ENCODE measurements around the gene THOC2. TPM values are rescaled to one million over a fixed set of nuclear protein-coding genes. Genes with fewer than 3 reads are reported as not detected.
"Not testable (repeated sequence)": the region's sequence is repeated elsewhere in the genome, so short reads cannot be mapped to it uniquely, and the experiment has no call there.

Gene THOC2
- polyA plus RNA-seq, 3 donors: 12.5 to 44.7 (median 21.4) TPM

DNA sequence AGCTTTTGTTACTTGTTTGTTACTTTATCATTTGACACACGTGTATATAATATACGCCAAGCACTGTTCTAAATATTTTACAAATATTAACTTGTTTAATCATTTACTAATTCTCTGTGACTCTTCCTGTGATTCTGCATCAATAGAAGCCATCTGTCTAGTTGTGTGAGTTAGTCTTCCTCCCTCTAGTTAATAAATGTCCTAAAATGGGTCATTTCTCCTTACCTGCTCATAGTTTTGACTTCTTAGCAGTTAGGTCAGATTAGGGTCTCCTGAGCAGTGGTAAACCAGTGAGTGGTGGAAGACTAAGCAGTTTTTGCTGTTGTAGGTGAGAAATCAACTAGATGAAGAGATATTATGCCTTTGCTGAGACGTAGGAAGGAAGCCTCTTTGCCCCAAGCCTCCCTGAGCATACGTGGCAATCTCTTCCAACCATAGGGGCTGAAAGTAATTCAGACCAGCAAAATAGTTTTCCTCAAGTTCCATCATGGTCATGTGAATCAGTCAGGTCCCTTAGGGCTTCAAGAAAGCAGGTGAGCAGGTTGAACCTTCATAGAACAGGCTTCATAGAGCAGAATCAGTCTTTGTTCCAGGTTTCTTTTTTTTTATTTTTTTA is 38.7 kb upstream of the THOC2 start:
- intact Hi-C loops (cut with micrococcal nuclease): no loop called here
- no peaks in the 10 kb centered on the region for H3K36me3 Mint-ChIP-seq

DNA sequence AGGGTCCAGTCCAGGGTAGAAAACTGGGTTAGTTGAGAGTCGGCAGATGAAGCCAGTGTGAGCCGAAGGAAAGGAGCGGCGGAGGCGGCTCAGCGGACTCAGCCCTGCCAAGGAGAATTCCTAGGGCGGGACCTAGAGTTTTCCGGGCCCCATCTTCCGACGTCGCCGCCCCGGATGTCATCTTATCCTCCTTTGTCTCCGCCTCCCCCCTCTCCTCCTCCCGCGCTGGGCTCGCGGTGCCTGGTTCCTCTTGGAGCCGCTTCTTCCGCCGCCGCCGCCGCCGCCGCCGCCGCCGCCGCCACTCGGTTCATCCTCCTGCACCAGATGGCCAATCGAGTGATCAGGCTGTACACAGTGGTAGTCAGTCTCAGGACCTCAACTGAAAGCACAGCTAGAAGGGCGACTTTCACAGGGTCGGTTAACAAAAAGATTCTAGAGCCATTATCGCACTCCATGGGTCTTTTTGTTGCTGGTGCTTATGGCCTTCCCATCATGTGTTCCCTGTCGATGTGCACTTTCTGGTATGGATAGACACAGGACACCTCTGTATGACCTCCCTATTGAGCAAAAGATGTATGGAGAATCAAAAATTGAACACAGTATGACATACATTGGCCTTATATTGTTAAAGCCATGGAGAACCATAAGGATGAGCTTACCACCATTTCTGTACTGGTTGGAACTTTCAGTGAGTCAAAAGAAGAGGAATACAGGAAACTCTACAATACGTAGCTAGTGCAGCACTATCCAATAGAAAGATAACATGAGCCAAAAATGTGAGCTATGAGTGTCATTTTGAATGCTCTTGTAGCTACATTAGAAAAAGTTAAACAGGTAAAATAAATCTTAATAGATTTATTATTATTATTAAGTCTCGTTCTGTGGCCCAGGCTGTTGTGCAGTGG is 32.4 kb upstream of the THOC2 start:
- intact Hi-C loops (cut with micrococcal nuclease): no loop called here
- peak overlapping the region; percentile 72 to 75 for H3K4me3 Mint-ChIP-seq
- DNase-seq: peak; percentile 39 to 62 (median 56)

More for the DNA sequence above, 38.7 kb upstream of the THOC2 start:
- Histone ChIP-seq H3K4me1 (ENCODE audit: control insufficient read depth in 1 of 2, insufficient read depth in 2 of 2, low read length in 2 of 2) (no peaks in the 10 kb centered on the region), H3K27ac (ENCODE audit: low read depth in 1 of 2, low read length in 2 of 2) (no peak overlapping the region), H2AFZ (ENCODE audit: insufficient read depth, low read depth, low read length, poor library complexity, severe bottlenecking) (no peak overlapping the region), H3K27me3 (ENCODE audit: control insufficient read depth in 2 of 2, insufficient read depth in 2 of 2, low read length in 2 of 2) (no peaks in the 10 kb centered on the region), H3K4me2 (replicated peaks; ENCODE audit: extremely low read depth, low read length, poor library complexity, severe bottlenecking) (no peak overlapping the region), H3K4me3 (replicated peaks in 1 of 3; ENCODE audit: low read depth in 2 of 3, low read length in 3 of 3) (no peak overlapping the region), H3K9me3 (replicated peaks in 1 of 2; ENCODE audit: control insufficient read depth in 1 of 2, insufficient read depth in 1 of 2, low read length in 2 of 2) (no peaks in the 10 kb centered on the region), H4K20me1 (ENCODE audit: insufficient read depth, low read length) (no peaks in the 10 kb centered on the region), H3K9ac (ENCODE audit: insufficient read depth, low read length, poor library complexity, severe bottlenecking) (no peak overlapping the region), H3K79me2 (ENCODE audit: insufficient read depth, low read length) (no peaks in the 10 kb centered on the region), H3K36me3 (replicated peaks in 1 of 2; ENCODE audit: control insufficient read depth in 1 of 2, insufficient read depth in 2 of 2, low read length in 2 of 2) (no peaks in the 10 kb centered on the region)
- Mint-ChIP-seq H3K9me3 (peaks cover 0 to 3% (median 0%) of the 10 kb centered on the region in 7 donors), H3K4me3 (no peak overlapping the region), H3K27me3 (ENCODE audit: low read depth in 3 of 3) (peaks cover 0 to 2% (median 1%) of the 10 kb centered on the region in 3 donors), H3K4me1 (peaks cover 2% of the 10 kb centered on the region), H3K27ac (no peak overlapping the region)
- no peak for DNase-seq
- WGBS (ENCODE audit: insufficient coverage): no CpG with 5 or more reads among the region's 4 CpGs
- TF ChIP-seq, protein P1, sequence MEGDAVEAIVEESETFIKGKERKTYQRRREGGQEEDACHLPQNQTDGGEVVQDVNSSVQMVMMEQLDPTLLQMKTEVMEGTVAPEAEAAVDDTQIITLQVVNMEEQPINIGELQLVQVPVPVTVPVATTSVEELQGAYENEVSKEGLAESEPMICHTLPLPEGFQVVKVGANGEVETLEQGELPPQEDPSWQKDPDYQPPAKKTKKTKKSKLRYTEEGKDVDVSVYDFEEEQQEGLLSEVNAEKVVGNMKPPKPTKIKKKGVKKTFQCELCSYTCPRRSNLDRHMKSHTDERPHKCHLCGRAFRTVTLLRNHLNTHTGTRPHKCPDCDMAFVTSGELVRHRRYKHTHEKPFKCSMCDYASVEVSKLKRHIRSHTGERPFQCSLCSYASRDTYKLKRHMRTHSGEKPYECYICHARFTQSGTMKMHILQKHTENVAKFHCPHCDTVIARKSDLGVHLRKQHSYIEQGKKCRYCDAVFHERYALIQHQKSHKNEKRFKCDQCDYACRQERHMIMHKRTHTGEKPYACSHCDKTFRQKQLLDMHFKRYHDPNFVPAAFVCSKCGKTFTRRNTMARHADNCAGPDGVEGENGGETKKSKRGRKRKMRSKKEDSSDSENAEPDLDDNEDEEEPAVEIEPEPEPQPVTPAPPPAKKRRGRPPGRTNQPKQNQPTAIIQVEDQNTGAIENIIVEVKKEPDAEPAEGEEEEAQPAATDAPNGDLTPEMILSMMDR (IDR thresholded peaks at IDR 0.05): no peak

DNA sequence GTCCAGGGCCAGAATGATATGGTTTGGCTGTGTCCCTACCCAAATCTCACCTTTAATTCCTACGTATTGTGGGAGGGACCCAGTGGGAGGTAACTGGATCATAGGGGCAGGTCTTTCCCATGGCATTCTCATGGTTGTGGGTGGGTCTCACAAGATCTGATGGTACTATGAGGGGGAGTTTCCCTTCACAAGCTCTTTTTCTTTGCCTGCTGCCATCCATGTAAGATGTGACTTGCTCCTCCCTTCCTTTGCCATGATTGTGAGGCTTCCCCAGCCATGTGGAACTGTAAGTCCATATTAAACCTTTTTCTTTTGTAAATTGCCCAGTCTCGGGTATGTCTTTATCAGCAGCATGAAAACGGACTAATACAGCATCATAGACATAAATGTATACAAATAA is 27.0 kb upstream of the THOC2 start:
- H3K9me3 Mint-ChIP-seq: peaks cover 1 to 19% (median 8%) of the 10 kb centered on the region in 7 donors
- H3K36me3 ChIP-seq (replicated peaks in 1 of 2; ENCODE audit: control insufficient read depth in 1 of 2, insufficient read depth in 2 of 2, low read length in 2 of 2); H3K27me3 Mint-ChIP-seq (ENCODE audit: low read depth in 3 of 3); DNase-seq; H3K9me3 ChIP-seq (replicated peaks in 1 of 2; ENCODE audit: control insufficient read depth in 1 of 2, insufficient read depth in 1 of 2, low read length in 2 of 2); H3K4me3 Mint-ChIP-seq; H3K4me1 ChIP-seq (ENCODE audit: control insufficient read depth in 1 of 2, insufficient read depth in 2 of 2, low read length in 2 of 2); H3K27me3 ChIP-seq (ENCODE audit: control insufficient read depth in 2 of 2, insufficient read depth in 2 of 2, low read length in 2 of 2); H3K27ac ChIP-seq (ENCODE audit: low read depth in 1 of 2, low read length in 2 of 2); H3K36me3 Mint-ChIP-seq; H3K27ac Mint-ChIP-seq; H3K9ac ChIP-seq (ENCODE audit: insufficient read depth, low read length, poor library complexity, severe bottlenecking); H2AFZ ChIP-seq (ENCODE audit: insufficient read depth, low read depth, low read length, poor library complexity, severe bottlenecking); H3K4me3 ChIP-seq (replicated peaks in 1 of 3; ENCODE audit: low read depth in 2 of 3, low read length in 3 of 3); H4K20me1 ChIP-seq (ENCODE audit: insufficient read depth, low read length); intact Hi-C loops (cut with micrococcal nuclease); H3K4me2 ChIP-seq (replicated peaks; ENCODE audit: extremely low read depth, low read length, poor library complexity, severe bottlenecking); H3K4me1 Mint-ChIP-seq; H3K79me2 ChIP-seq (ENCODE audit: insufficient read depth, low read length): not testable (repeated sequence)
- no CpG with 5 or more reads among the region's 3 CpGs for WGBS (ENCODE audit: insufficient coverage)

More for the DNA sequence above, 32.4 kb upstream of the THOC2 start:
- Mint-ChIP-seq H3K36me3 (no peaks in the 10 kb centered on the region), H3K9me3 (peaks cover 0 to 3% (median 0%) of the 10 kb centered on the region in 7 donors), H3K27me3 (ENCODE audit: low read depth in 3 of 3) (peaks cover 0 to 2% (median 1%) of the 10 kb centered on the region in 3 donors), H3K27ac (peak overlapping the region; percentile 14 to 68 (median 31)), H3K4me1 (peaks cover 5% of the 10 kb centered on the region)
- Histone ChIP-seq H2AFZ (ENCODE audit: insufficient read depth, low read depth, low read length, poor library complexity, severe bottlenecking) (peak overlapping the region; percentile 71), H4K20me1 (ENCODE audit: insufficient read depth, low read length) (no peaks in the 10 kb centered on the region), H3K4me2 (replicated peaks; ENCODE audit: extremely low read depth, low read length, poor library complexity, severe bottlenecking) (peak overlapping the region; percentile 63), H3K79me2 (ENCODE audit: insufficient read depth, low read length) (no peaks in the 10 kb centered on the region), H3K9me3 (replicated peaks in 1 of 2; ENCODE audit: control insufficient read depth in 1 of 2, insufficient read depth in 1 of 2, low read length in 2 of 2) (no peaks in the 10 kb centered on the region), H3K36me3 (replicated peaks in 1 of 2; ENCODE audit: control insufficient read depth in 1 of 2, insufficient read depth in 2 of 2, low read length in 2 of 2) (no peaks in the 10 kb centered on the region), H3K4me3 (replicated peaks in 1 of 3; ENCODE audit: low read depth in 2 of 3, low read length in 3 of 3) (peak overlapping the region; percentile 7 to 66 (median 29)), H3K4me1 (ENCODE audit: control insufficient read depth in 1 of 2, insufficient read depth in 2 of 2, low read length in 2 of 2) (peaks cover 0 to 3% of the 10 kb centered on the region in 2 donors), H3K27me3 (ENCODE audit: control insufficient read depth in 2 of 2, insufficient read depth in 2 of 2, low read length in 2 of 2) (no peaks in the 10 kb centered on the region), H3K9ac (ENCODE audit: insufficient read depth, low read length, poor library complexity, severe bottlenecking) (no peak overlapping the region), H3K27ac (ENCODE audit: low read depth in 1 of 2, low read length in 2 of 2) (no peak overlapping the region)
- 0% methylated on average over 7 of the region's 38 CpGs for WGBS (ENCODE audit: insufficient coverage)
- TF ChIP-seq, protein P1 (IDR thresholded peaks at IDR 0.05): no peak

Data from CD14-positive monocyte (primary cell).